ENCODE data around the gene TCTN2. TPM values are rescaled to one million over a fixed set of nuclear protein-coding genes. Genes with fewer than 3 reads are reported as not detected.
A peak's percentile ranks its signal among the peaks of the same experiment; 100 is the strongest.

Gene TCTN2
- total RNA-seq, 1 donor, result 13.0 TPM

DNA sequence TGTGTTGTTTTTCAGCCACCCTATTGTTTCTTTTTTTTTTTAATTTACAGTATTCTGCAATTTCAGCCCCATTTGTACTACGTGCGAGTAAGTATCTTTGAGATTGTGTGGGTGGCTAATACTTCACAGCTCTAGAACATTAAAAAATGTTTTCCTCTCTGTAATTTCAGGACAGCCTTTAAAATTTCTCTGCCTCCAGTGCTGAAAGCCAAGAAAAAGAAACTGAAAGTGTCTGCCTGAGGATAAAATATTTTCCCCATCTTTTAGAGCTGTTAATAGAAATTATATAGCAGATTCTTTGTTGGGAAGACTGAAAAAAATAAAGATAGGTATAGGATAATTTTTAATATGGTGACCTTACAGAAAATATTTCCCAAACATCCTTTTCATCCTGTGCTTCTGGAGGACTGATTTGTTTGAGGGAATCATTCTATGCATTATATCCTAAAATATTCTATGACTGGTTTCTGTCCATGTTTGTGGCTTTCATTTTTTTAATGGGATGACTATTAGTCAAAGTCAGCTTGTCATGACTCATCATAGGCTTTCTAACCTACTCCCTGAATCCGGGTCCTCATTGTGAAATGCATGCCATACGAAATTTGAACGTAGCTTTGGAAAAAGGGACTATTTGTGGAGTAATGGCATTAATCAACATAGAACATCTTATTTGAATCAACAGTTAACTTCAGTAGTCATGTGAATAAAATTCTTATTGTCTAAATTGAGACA, 10.8 kb upstream of the TCTN2 start:
- no peak overlapping the region for H3K4me3 ChIP-seq (ENCODE audit: low read depth, low read length)
- peak; percentile 90 for DNase-seq (ENCODE audit: low read depth)
- TF ChIP-seq, protein P1, sequence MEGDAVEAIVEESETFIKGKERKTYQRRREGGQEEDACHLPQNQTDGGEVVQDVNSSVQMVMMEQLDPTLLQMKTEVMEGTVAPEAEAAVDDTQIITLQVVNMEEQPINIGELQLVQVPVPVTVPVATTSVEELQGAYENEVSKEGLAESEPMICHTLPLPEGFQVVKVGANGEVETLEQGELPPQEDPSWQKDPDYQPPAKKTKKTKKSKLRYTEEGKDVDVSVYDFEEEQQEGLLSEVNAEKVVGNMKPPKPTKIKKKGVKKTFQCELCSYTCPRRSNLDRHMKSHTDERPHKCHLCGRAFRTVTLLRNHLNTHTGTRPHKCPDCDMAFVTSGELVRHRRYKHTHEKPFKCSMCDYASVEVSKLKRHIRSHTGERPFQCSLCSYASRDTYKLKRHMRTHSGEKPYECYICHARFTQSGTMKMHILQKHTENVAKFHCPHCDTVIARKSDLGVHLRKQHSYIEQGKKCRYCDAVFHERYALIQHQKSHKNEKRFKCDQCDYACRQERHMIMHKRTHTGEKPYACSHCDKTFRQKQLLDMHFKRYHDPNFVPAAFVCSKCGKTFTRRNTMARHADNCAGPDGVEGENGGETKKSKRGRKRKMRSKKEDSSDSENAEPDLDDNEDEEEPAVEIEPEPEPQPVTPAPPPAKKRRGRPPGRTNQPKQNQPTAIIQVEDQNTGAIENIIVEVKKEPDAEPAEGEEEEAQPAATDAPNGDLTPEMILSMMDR (IDR thresholded peaks at IDR 0.05; ENCODE audit: insufficient read depth, low read depth, low read length), result no peak

DNA sequence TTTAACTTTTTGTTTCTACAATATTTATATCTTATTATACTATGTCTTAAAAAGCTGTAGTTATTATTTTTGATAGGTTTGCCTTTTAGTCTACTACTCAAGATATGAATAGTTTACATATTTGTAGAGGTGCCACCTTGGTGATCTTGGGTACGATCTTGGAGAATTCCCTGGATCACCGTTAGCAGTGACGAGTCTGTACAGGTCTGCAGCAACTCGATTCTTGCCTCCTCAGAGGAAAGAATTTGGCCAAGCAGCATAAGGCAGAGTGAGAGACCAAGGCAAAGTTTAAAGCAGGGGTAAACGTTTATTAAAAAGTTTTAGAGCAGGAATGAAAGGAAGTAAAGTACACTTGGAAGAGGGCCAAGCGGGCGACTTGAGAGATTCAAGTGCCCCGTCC, 3.1 kb upstream of the TCTN2 start:
- H3K4me3 ChIP-seq (ENCODE audit: low read depth, low read length), result no peak overlapping the region
- TF ChIP-seq, protein P1 (IDR thresholded peaks at IDR 0.05; ENCODE audit: insufficient read depth, low read depth, low read length), result no peak
- DNase-seq (ENCODE audit: low read depth), result no peak

DNA sequence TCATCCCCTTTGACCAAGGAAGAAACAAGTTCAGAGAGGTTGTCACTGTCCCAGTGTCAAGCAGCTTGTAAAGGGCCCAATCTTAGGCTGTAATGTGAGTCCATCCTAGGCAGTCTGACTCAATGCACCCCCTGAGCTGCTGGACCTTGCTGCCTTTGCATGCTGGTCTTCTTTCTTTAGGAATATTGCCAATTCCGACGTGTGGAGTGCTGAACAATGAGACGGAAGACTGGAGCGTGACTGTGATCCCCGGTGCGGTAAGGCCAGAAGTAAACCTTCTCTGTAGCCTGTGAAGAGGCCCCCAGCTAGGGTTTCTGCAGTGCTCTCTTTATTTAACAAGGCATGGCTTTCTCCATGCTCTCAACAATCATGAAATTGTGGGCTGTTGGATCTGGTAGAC, 963 bp downstream of the TCTN2 start:
- DNase-seq (ENCODE audit: low read depth), result peak; percentile 7
- H3K4me3 ChIP-seq (ENCODE audit: low read depth, low read length), result peak overlapping the region; percentile 94
- TF ChIP-seq, protein P1 (IDR thresholded peaks at IDR 0.05; ENCODE audit: insufficient read depth, low read depth, low read length), result no peak

DNA sequence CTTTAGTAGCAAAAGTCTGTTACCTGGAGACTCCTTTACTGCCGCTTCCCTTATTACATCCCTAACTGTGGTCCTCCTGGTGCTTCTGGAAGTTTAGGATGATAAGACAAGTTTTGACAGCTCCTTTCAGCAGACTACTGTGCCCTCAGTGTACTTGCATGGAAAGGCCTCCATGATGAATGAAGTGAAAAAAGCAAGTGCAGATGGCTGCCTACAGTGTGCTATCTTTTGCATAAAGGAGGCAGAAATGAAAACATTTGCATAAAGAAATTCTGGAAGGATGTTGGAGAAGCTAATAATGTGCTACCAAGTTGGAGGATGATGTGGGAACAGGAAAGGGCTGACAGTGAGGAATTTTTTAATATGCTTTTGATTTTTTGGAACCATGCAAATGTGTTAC, 4.5 kb downstream of the TCTN2 start:
- H3K4me3 ChIP-seq (ENCODE audit: low read depth, low read length), result no peak overlapping the region
- TF ChIP-seq, protein P1 (IDR thresholded peaks at IDR 0.05; ENCODE audit: insufficient read depth, low read depth, low read length), result no peak
- DNase-seq (ENCODE audit: low read depth), result no peak

DNA sequence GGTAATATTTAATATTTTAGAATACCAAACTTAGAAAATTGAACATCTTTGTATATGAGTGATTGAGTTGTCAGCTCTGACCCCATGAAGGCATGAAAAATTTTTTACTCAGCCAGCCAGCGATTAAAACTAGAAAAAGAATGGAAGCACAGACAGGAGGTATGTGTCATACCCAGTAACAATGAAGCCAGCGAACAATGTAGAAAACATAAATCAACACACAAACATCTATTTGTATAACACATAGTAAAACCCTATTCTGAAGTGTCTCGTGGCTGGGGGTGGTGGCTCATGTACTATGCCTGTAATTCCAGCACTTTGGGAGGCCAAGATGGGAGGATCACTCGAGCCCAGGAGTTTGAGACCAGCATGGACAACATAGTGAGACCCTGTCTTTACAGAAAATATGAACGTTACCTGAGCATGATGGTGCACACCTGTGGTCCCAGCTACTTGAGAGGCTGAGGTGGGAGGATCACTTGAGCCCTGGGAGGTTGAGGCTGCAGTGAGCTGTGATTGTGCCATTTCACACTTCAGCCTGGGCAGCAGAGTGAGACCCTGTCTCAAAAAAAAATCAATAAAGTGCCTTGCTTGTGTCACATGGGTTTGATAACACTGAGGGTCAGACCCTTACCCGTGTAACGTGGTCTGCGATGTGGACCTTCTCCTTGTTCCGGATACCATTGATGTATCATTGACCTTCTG, 5.9 kb downstream of the TCTN2 start:
- no peak overlapping the region for H3K4me3 ChIP-seq (ENCODE audit: low read depth, low read length)
- TF ChIP-seq, protein P1 (IDR thresholded peaks at IDR 0.05; ENCODE audit: insufficient read depth, low read depth, low read length), result no peak
- no peak for DNase-seq (ENCODE audit: low read depth)

DNA sequence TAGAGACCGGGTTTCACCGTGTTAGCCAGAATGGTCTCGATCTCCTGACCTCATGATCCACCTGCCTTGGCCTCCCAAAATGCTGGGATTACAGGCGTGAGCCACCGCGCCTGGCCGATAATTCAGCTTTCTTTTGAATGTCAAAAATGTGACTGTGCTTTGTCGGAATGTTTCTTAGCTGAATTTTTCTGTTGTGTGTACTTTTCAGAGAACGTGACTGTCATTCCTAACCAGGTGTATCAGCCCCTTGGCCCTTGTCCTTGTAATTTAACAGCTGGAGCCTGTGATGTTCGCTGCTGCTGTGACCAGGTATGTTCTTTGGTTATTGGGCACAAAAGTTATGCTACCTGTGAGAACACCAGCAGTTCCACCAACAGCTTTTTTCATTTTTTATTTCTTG, 8.1 kb downstream of the TCTN2 start:
- TF ChIP-seq, protein P1 (IDR thresholded peaks at IDR 0.05; ENCODE audit: insufficient read depth, low read depth, low read length), result no peak
- no peak for DNase-seq (ENCODE audit: low read depth)
- H3K4me3 ChIP-seq (ENCODE audit: low read depth, low read length), result no peak overlapping the region

All from fibroblast of villous mesenchyme (primary cell).